Panc1 (cell line): Measurements from ENCODE around the gene ZCCHC24. TPM values are rescaled to one million over a fixed set of nuclear protein-coding genes. Genes with fewer than 3 reads are reported as not detected.

Experiments
- ATAC-seq: fragments of 200-7000 bp; cut with Tn5 transposase; 2 replicates; pipeline ENCODE4 v1.9.1; 2020; ENCODE audit warnings: mild to moderate bottlenecking, moderate library complexity
- BruUV-seq: library from RNA; stranded (reverse); fragments of 400-500 nt; replicated peaks from 2 replicates; lab custom pipeline; 2021; lab: Mats Ljungman, UMichigan
- CTCF ChIA-PET: fragments of 300-600 bp; sonication (Branson Sonifier 250); formaldehyde crosslinking; loops from one replicate; lab custom pipeline; 2022; ENCODE audit warnings: antibody characterized with exemption; lab: Charles Lee
- POLR2A ChIA-PET: fragments of 300-600 bp; sonication (Branson Sonifier 250); formaldehyde crosslinking; loops from one replicate; lab custom pipeline; 2022; ENCODE audit warnings: antibody characterized with exemption; lab: Charles Lee
- DNase-seq: peaks from one replicate; pipeline ENCODE4 v3.0.0-alpha.2; 2010; ENCODE audit warnings: low read depth, low spot score
- H3K27ac ChIP-seq: 2 replicates; pipeline ENCODE4 v1.5.1; 2011; ENCODE audit warnings: mild to moderate bottlenecking, low read length, inconsistent platforms
- H3K27me3 ChIP-seq: fragments of 200-500 bp; sonication (Bioruptor generic); 2 replicates; pipeline ENCODE4 v1.6.0; 2014; ENCODE audit warnings: low read length, inconsistent platforms; ENCODE audit not compliant: control insufficient read depth, insufficient read depth
- H3K36me3 ChIP-seq: fragments of 200-500 bp; sonication (Bioruptor generic); 2 replicates; pipeline ENCODE4 v1.5.1; 2014; ENCODE audit warnings: inconsistent platforms, mild to moderate bottlenecking, low read length, moderate library complexity; ENCODE audit not compliant: control insufficient read depth, insufficient read depth
- H3K4me1 ChIP-seq: 2 replicates; pipeline ENCODE4 v1.5.1; 2011; ENCODE audit warnings: inconsistent platforms, mild to moderate bottlenecking, low read length, moderate library complexity; ENCODE audit not compliant: control insufficient read depth, insufficient read depth
- H3K4me3 ChIP-seq, 2 experiments: 2 replicates each; pipeline ENCODE4 v1.5.1; 2011 to 2012; ENCODE audit warnings: low read depth in 2 of 2, low read length in 2 of 2, mild to moderate bottlenecking in 2 of 2, inconsistent platforms in 1 of 2, moderate library complexity in 1 of 2
- H3K9me3 ChIP-seq: fragments of 200-500 bp; sonication (Bioruptor generic); 2 replicates; pipeline ENCODE4 v1.5.1; 2014; ENCODE audit warnings: low read depth, mild to moderate bottlenecking, inconsistent platforms, low read length, moderate library complexity; ENCODE audit not compliant: control insufficient read depth, insufficient read depth
- CTCF ChIP-seq: fragments of 450-650 bp; IDR thresholded peaks from 2 replicates; pipeline ENCODE4 v1.5.1; 2017; ENCODE audit warnings: mild to moderate bottlenecking
- POLR2AphosphoS5 ChIP-seq: IDR thresholded peaks from 2 replicates; pipeline ENCODE4 v1.6.1; 2012; ENCODE audit warnings: mild to moderate bottlenecking, low read depth, low read length, moderate library complexity
- REST ChIP-seq, 2 experiments: IDR thresholded peaks; 2 replicates each; pipeline ENCODE4 v1.6.1; 2011 to 2012; ENCODE audit warnings: low read depth in 2 of 2, control low read depth in 1 of 2, low read length in 1 of 2, mild to moderate bottlenecking in 1 of 2, moderate library complexity in 1 of 2; ENCODE audit not compliant: insufficient read depth in 1 of 2
- SIN3A ChIP-seq: IDR thresholded peaks from 2 replicates; pipeline ENCODE4 v1.6.1; 2012; ENCODE audit warnings: low read depth, mild to moderate bottlenecking, low read length, moderate library complexity, borderline replicate concordance; ENCODE audit not compliant: insufficient read depth
- TCF7L2 ChIP-seq: IDR thresholded peaks from 2 replicates; pipeline ENCODE4 v1.6.1; 2011; ENCODE audit warnings: mild to moderate bottlenecking, low read depth, low read length, inconsistent platforms
- in situ Hi-C: cut with HindIII; loops from 2 replicates; pipeline ENCODE4 v1.10.0; 2016; ENCODE audit warnings: low sequenced_read_pairs, low pct_unique_long_range_greater_than_20kb
- intact Hi-C: fragments of 100-400 bp; cut with micrococcal nuclease; formaldehyde crosslinking; loops from one replicate; pipeline ENCODE4 v1.10.0; 2022; ENCODE audit not compliant: unreplicated experiment
- total RNA-seq: library from RNA; stranded (reverse); gene quantifications from one replicate; pipeline ENCODE4 v1.2.1, GENCODE V29; 2021; ENCODE audit not compliant: unreplicated experiment

The ZCCHC24 gene
- total RNA-seq, 1 experiment from 2014 or later = 7.8 TPM

GRCh38 chr10:79407423-79407796, 38.0 kb downstream of the ZCCHC24 start:
- DNase-seq (no peak), ATAC-seq (no peak)
- no peak overlapping the region for H3K4me3 ChIP-seq
- H3K4me1 ChIP-seq = peaks cover 6% of the 10 kb centered on the region; the same call in 1 of the 2 replicates
- H3K36me3 ChIP-seq = no peaks in the 10 kb centered on the region
- ChIA-PET POLR2A (no interaction called here), CTCF (interaction anchor here (1.2 kb wide), 1 partner anchor 33 kb away, joined by 5 read pairs; no protein-coding TSS in a partner anchor)
- in situ Hi-C loops (no loop called here), intact Hi-C loops (no loop called here)
- no peak overlapping the region for H3K27ac ChIP-seq
- TF ChIP-seq SIN3A = no peak
- TF ChIP-seq POLR2AphosphoS5 = no peak
- no peak for TF ChIP-seq CTCF
- TF ChIP-seq TCF7L2 = no peak
- TF ChIP-seq REST (IDR thresholded peaks at IDR 0.05; ENCODE audit: insufficient read depth in 1 of 2, low read depth in 2 of 2, low read length in 1 of 2) = no peak
- no peaks in the 10 kb centered on the region for H3K27me3 ChIP-seq
- H3K9me3 ChIP-seq = no peaks in the 10 kb centered on the region
- BruUV-seq = no TSS peak

GRCh38 chr10:79406683-79407422, 38.6 kb downstream of the ZCCHC24 start:
- intact Hi-C loops (no loop called here), in situ Hi-C loops (no loop called here)
- Histone ChIP-seq H3K9me3 (no peaks in the 10 kb centered on the region), H3K27me3 (no peaks in the 10 kb centered on the region), H3K4me1 (peaks cover 6% of the 10 kb centered on the region; the same call in 1 of the 2 replicates), H3K4me3 (no peak overlapping the region), H3K27ac (no peak overlapping the region), H3K36me3 (no peaks in the 10 kb centered on the region)
- TF ChIP-seq SIN3A (no peak), REST (IDR thresholded peaks at IDR 0.05; ENCODE audit: insufficient read depth in 1 of 2, low read depth in 2 of 2, low read length in 1 of 2) (no peak), POLR2AphosphoS5 (no peak), TCF7L2 (no peak), CTCF (no peak)
- ChIA-PET CTCF (interaction anchor here (1.2 kb wide), 1 partner anchor 32 kb away, joined by 5 read pairs; no protein-coding TSS in a partner anchor), POLR2A (no interaction called here)
- ATAC-seq (no peak), DNase-seq (no peak)
- BruUV-seq = no TSS peak
